OCI-LY7 (cell line): ENCODE results near the gene DGKD. TPM values are rescaled to one million over a fixed set of nuclear protein-coding genes. Genes with fewer than 3 reads are reported as not detected.

Experiments
- BruUV-seq: library from RNA; stranded (reverse); fragments of 400-500 nt; replicated peaks from 2 replicates; lab custom pipeline; 2021; lab: Mats Ljungman, UMichigan
- CTCF ChIA-PET: fragments of 300-600 bp; sonication (Branson Sonifier 250); formaldehyde crosslinking; loops from one replicate; lab custom pipeline; 2022; ENCODE audit warnings: antibody characterized with exemption; ENCODE audit not compliant: unreplicated experiment; lab: Charles Lee
- POLR2A ChIA-PET: fragments of 300-600 bp; sonication (Branson Sonifier 250); formaldehyde crosslinking; loops from one replicate; lab custom pipeline; 2022; ENCODE audit warnings: antibody characterized with exemption; lab: Charles Lee
- DNase-seq: peaks from one replicate; pipeline ENCODE4 v3.0.0-alpha.2; 2015; ENCODE audit warnings: low spot score
- H2AFZ ChIP-seq: fragments of 200-600 bp; sonication (generic), shearing (Covaris generic); 2 replicates; pipeline ENCODE4 v1.6.1; 2014; ENCODE audit warnings: mild to moderate bottlenecking, antibody characterized with exemption, low read length, moderate library complexity
- H3K27ac ChIP-seq: fragments of 200-600 bp; sonication (generic); 2 replicates; pipeline ENCODE4 v1.5.1; 2014; ENCODE audit warnings: mixed run types, low read depth, mild to moderate bottlenecking, moderate library complexity, low read length, inconsistent platforms; ENCODE audit not compliant: poor library complexity, severe bottlenecking
- H3K36me3 ChIP-seq: fragments of 200-600 bp; sonication (generic); 2 replicates; pipeline ENCODE4 v1.6.1; 2014; ENCODE audit warnings: mild to moderate bottlenecking, antibody characterized with exemption, low read length, moderate library complexity, mixed read lengths; ENCODE audit not compliant: insufficient read depth
- H3K4me1 ChIP-seq: fragments of 200-600 bp; sonication (generic); 2 replicates; pipeline ENCODE4 v1.5.1; 2014; ENCODE audit warnings: mild to moderate bottlenecking, low read length; ENCODE audit not compliant: insufficient read depth, poor library complexity, severe bottlenecking
- H3K4me2 ChIP-seq: fragments of 200-600 bp; sonication (generic); 2 replicates; pipeline ENCODE4 v1.6.1; 2014; ENCODE audit warnings: mild to moderate bottlenecking, low read length
- H3K4me3 ChIP-seq: fragments of 200-600 bp; sonication (generic); 2 replicates; pipeline ENCODE4 v1.5.1; 2014; ENCODE audit warnings: mild to moderate bottlenecking, low read depth, low read length; ENCODE audit not compliant: poor library complexity, severe bottlenecking
- H3K79me2 ChIP-seq: fragments of 200-600 bp; sonication (generic); 2 replicates; pipeline ENCODE4 v1.6.1; 2016; ENCODE audit warnings: low read depth, mild to moderate bottlenecking, low read length, moderate library complexity, mixed read lengths; ENCODE audit not compliant: insufficient read depth
- H3K9me2 ChIP-seq: fragments of 200-600 bp; sonication (generic); 2 replicates; pipeline ENCODE4 v1.6.1; 2016; ENCODE audit warnings: mild to moderate bottlenecking, low read length, mixed read lengths; ENCODE audit not compliant: insufficient read depth
- H3K9me3 ChIP-seq: fragments of 200-600 bp; sonication (generic); 2 replicates; pipeline ENCODE4 v1.6.1; 2014; ENCODE audit warnings: mild to moderate bottlenecking, mixed run types, low read length, mixed read lengths
- H4K20me1 ChIP-seq: fragments of 200-600 bp; sonication (generic); 2 replicates; pipeline ENCODE4 v1.6.1; 2014; ENCODE audit warnings: mild to moderate bottlenecking, antibody characterized with exemption, low read length, moderate library complexity, mixed read lengths; ENCODE audit not compliant: insufficient read depth
- EZH2phosphoT487 ChIP-seq: fragments of 200-600 bp; sonication (generic); IDR thresholded peaks from 2 replicates; pipeline ENCODE4 v1.6.1; 2018; ENCODE audit warnings: low read depth, borderline replicate concordance, mild to moderate bottlenecking, mixed run types, antibody characterized with exemption, low read length, moderate library complexity, mixed read lengths
- intact Hi-C: fragments of 100-400 bp; cut with micrococcal nuclease; formaldehyde crosslinking; loops from one replicate; pipeline ENCODE4 v1.10.0; 2022; ENCODE audit not compliant: unreplicated experiment
- total RNA-seq, 2 experiments: library from RNA; depleted of rRNA in 1 of 2; stranded (reverse); fragments of >200 nt in 1 of 2; shearing (Covaris generic) in 1 of 2; gene quantifications; 2 replicates each; pipeline ENCODE4 v1.2.3, GENCODE V29; 2014 to 2022
- TF ChIP-seq, protein P1 (sequence below): fragments of 200-600 bp; sonication (generic); conservative IDR thresholded peaks from 2 replicates; pipeline ENCODE4 v1.5.1; 2014; ENCODE audit warnings: mild to moderate bottlenecking, antibody characterized with exemption, low read length, moderate library complexity, mixed read lengths

Gene DGKD
- total RNA-seq, 2 experiments from 2014 or later, result 62.9 to 271 TPM

GRCh38 chr2:233311241-233311926 lies 42.9 kb upstream of the DGKD start:
- Histone ChIP-seq H3K4me2 (no peak overlapping the region), H2AFZ (no peak overlapping the region), H3K4me1 (no peaks in the 10 kb centered on the region), H4K20me1 (no peaks in the 10 kb centered on the region), H3K27ac (no peak overlapping the region), H3K9me2 (no peaks in the 10 kb centered on the region), H3K4me3 (no peak overlapping the region), H3K79me2 (no peaks in the 10 kb centered on the region), H3K9me3 (no peaks in the 10 kb centered on the region), H3K36me3 (no peaks in the 10 kb centered on the region)
- POLR2A ChIA-PET, result no interaction called here
- intact Hi-C loops, result no loop called here
- BruUV-seq, result no TSS peak
- CTCF ChIA-PET, result no interaction called here
- DNase-seq, result no peak
- no peak for TF ChIP-seq EZH2phosphoT487
- TF ChIP-seq, protein P1, sequence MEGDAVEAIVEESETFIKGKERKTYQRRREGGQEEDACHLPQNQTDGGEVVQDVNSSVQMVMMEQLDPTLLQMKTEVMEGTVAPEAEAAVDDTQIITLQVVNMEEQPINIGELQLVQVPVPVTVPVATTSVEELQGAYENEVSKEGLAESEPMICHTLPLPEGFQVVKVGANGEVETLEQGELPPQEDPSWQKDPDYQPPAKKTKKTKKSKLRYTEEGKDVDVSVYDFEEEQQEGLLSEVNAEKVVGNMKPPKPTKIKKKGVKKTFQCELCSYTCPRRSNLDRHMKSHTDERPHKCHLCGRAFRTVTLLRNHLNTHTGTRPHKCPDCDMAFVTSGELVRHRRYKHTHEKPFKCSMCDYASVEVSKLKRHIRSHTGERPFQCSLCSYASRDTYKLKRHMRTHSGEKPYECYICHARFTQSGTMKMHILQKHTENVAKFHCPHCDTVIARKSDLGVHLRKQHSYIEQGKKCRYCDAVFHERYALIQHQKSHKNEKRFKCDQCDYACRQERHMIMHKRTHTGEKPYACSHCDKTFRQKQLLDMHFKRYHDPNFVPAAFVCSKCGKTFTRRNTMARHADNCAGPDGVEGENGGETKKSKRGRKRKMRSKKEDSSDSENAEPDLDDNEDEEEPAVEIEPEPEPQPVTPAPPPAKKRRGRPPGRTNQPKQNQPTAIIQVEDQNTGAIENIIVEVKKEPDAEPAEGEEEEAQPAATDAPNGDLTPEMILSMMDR, result no peak

- Histone ChIP-seq H3K9me3 (no peaks in the 10 kb centered on the region), H3K79me2 (no peaks in the 10 kb centered on the region), H2AFZ (no peak overlapping the region), H3K4me3 (no peak overlapping the region), H3K36me3 (no peaks in the 10 kb centered on the region), H3K4me2 (no peak overlapping the region), H4K20me1 (no peaks in the 10 kb centered on the region), H3K9me2 (no peaks in the 10 kb centered on the region), H3K4me1 (no peaks in the 10 kb centered on the region), H3K27ac (no peak overlapping the region)
- DNase-seq, result no peak
- ChIA-PET POLR2A (interaction anchor here (0.6 kb wide), 1 partner anchor 25 kb away, joined by 3 read pairs; no protein-coding TSS in a partner anchor), CTCF (no interaction called here)
- BruUV-seq, result no TSS peak
- intact Hi-C loops, result no loop called here
- TF ChIP-seq, protein P1, result no peak
- TF ChIP-seq EZH2phosphoT487, result no peak
These were observed 41.4 kb upstream of the DGKD start for GRCh38 chr2:233312874-233313273.

DNA sequence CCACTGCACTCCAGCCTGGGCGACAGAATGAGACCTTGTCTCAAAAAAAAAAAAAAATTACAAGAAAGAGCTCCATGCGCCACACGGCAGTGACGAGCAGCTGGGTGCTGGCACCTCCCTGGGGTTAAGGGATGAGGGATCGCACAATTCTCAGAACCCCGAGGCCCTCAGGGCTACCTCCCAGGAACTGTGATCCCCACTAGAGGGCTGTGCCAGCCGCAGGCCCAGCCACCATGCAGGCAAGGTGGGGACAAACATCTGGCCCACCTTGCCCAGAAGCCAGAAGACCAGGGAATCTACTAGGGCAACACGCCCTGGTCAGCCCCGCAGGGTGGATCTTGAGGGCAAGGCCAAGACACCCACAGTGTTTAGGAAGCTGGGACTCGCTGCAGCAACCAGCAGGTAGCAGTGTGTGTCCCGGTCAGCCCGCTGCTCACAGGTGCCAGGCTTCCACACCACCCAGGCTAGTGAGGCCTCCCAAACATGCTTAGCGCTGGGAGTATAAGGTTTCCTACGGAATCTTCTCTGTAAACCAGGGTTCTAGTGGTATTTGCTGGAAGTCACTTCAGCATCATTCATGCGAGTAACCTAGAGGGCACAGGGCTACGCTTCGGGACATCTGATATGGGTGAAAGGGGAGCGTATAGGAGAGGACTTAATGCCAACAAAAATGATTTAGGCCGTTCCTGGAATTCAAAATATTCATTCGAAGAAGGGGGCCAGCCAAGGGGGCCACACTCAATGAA lies 39.9 kb upstream of the DGKD start:
- H3K27ac ChIP-seq, result no peak overlapping the region
- H3K9me3 ChIP-seq, result no peaks in the 10 kb centered on the region
- no peaks in the 10 kb centered on the region for H3K79me2 ChIP-seq
- H2AFZ ChIP-seq, result no peak overlapping the region
- no peaks in the 10 kb centered on the region for H3K4me1 ChIP-seq
- POLR2A ChIA-PET, result interaction anchor here (0.7 to 1.4 kb wide), 2 partner anchors 108 to 155 kb away, joined by 3 read pairs; no protein-coding TSS in a partner anchor
- CTCF ChIA-PET, result no interaction called here
- no peak for DNase-seq
- BruUV-seq, result no TSS peak
- no peaks in the 10 kb centered on the region for H3K9me2 ChIP-seq
- H3K4me3 ChIP-seq, result no peak overlapping the region
- TF ChIP-seq, protein P1, result no peak
- TF ChIP-seq EZH2phosphoT487, result no peak
- H3K4me2 ChIP-seq, result no peak overlapping the region
- H3K36me3 ChIP-seq, result no peaks in the 10 kb centered on the region
- intact Hi-C loops, result no loop called here
- no peaks in the 10 kb centered on the region for H4K20me1 ChIP-seq
